ENCODE results near the gene VASP.
"Not testable (repeated sequence)": the region's sequence is repeated elsewhere in the genome, so short reads cannot be mapped to it uniquely, and the experiment has no call there.

VASP gene

DNA sequence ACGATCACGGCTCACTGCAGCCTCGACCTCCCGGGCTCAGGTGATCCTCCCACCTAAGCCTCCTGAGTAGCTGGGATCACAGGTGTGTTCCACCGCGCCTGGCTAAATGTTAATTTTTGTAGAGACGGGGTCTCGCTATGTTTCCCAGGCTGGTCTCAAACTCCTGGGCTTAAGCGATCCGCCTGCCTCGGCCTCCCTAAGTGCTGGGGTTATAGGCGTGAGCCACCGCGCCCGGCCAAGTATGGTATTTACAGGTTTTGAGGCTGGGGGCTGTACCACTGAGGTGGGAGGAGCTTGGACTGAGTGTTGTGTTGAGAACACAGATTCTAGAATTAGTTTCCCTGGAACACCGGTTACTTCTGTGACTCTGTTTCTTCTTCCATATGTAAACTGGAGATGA lies 9.5 kb upstream of the VASP start:
- DNase-seq, result no peak

DNA sequence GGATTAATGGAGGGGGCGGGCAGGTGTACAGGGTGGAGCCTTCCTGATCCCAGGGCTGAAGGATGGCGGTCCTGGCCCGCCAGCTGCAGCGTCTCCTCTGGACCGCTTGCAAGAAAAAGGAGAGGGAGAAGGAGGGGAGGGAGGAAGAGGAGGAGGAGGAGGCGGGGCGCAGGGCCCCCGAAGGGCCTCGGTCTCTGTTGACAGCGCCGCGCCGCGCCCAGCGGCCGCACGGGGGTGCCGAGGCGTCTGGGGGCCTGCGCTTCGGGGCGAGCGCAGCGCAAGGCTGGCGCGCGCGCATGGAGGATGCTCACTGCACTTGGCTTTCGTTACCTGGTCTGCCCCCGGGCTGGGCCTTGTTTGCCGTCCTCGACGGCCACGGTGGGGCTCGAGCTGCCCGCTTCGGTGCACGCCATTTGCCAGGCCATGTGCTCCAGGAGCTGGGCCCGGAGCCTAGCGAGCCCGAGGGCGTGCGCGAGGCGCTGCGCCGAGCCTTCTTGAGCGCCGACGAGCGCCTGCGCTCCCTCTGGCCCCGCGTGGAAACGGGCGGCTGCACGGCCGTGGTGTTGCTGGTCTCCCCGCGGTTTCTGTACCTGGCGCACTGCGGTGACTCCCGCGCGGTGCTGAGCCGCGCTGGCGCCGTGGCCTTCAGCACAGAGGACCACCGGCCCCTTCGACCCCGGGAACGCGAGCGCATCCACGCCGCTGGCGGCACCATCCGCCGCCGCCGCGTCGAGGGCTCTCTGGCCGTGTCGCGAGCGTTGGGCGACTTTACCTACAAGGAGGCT lies 8.7 kb upstream of the VASP start, which contains the start of gene PPM1N:
TSS of gene PPM1N (plus strand) at position 33 of the 785 bp plus-strand sequence. CDS start at position 63, 30 bp downstream.
- DNase-seq, result no peak

DNA sequence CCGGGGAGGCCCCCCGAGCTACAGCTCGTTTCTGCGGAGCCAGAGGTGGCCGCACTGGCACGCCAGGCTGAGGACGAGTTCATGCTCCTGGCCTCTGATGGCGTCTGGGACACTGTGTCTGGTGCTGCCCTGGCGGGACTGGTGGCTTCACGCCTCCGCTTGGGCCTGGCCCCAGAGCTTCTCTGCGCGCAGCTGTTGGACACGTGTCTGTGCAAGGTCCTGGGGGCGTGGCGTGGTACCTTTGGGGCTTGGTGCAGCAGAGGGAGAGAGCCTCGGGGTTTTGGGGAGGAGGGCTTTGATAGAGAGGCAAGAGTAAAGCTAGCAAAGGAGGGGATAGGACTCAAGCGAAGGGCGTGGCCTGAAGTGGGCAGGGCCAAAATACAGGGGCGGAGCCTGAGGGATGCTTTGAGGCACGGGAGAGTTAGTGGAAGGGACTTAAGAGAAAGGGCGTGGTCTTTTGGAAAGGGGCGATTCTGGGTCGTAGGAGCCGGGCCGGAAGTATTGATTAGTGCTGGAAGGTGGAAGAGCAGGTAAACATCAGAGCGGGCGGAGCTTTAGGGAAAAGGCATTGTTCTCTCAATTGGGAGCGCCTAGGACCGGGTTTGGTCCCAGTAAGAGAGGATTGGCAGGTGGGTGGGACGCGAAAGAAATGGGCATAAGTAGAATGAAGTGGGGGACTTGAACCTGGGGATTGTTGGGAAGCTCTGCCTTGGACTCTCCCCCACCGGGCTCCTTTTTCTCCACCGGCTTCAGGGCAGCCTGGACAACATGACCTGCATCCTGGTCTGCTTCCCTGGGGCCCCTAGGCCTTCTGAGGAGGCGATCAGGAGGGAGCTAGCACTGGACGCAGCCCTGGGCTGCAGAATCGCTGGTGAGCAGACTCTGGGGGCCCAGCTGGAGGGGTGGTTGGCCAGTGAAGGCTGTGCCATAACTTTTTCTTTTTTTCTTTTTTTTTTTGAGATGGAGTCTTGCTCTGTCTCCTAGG lies 7.8 kb upstream of the VASP start:
- DNase-seq, result peak; percentile 68

DNA sequence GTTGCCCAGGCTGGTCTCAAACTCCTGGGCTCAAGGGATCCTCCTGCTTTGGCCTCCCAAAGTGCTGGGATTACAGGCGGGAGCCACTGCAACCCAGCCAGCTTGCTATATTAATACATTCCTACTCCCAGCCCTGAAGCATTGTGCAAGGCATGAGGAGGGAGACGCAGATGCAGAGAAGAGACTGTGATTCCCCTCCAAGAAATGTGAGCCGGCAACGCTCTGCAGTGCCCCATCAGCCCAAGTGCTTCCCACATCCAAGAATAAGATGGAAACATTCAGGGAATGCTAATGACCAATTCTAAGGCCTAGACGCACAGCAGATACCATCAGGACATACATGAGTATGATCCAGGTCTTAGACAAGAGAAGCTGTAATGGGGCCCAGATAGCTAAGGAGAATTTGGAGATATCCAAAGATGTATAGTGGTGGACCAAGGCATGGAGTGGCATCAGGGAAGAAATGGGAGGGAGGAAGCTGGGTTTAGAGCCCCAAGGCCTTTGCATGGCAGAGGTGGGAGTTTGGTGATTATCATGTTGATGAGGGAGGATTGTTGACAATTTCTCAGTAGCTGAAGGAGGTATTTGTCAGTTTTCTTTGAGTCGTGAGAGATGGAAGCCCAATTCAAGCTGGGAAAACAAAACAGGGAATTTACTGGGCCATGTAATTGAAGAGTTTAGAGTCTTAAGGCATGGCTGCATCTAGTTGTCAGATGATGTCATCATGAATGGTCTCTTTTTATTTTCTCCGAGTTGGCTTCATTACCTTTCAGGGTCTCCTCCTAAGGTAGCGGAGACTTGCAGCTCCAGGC lies 6.2 kb upstream of the VASP start:
- DNase-seq, result no peak

DNA sequence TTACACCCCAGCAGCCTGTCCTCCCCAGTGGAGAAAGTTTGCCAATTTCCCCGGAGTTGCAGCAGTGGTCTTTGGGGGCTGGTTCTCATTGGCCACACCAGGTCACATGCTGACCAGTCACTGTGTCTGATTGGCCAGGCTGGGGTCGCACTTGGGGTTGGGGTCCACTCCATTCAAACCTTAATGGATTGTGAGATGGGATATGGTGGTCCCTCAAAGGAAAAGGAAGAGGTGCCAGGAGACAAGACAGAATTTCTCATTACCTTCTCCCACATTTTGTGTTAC lies 5.6 kb upstream of the VASP start:
- DNase-seq, result no peak

DNA sequence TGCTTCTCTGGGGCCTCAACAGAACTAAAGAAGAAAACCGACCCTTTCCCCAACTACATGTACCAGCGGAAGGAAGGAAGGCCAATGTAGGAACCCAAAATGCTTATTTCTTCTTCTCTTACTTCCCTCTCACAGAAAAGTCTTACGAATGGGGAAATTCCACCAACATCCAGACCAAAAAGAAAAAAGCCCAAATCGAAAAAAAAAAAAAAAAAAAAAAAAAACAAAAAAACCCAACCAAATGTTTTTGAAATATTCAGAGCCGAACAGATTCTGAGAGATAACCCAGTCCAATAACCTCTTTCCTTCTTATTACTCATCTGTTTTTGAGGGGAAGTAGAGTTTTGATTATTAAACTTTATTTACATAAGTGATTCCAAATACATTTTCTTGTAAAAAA lies 5.2 kb upstream of the VASP start:
- DNase-seq, result no peak

DNA sequence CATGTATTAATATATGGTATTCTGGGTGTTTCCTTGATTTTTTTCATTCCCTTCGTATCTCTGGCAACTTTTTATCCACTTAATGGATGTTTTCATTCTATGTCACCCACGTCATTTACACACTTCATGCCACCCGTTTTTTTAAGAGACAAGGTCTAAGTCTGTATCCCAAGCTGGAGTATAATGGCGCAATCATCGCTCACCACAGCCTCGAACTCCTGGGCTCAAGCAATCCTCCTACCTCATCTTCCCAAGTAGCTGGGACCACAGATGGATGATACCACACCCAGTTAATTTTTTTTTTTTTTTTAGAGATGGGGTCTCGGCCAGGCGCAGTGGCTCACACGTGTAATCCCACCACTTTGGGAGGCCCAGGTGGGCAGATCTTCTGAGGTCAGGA lies 3.4 kb upstream of the VASP start:
- DNase-seq, result no peak

DNA sequence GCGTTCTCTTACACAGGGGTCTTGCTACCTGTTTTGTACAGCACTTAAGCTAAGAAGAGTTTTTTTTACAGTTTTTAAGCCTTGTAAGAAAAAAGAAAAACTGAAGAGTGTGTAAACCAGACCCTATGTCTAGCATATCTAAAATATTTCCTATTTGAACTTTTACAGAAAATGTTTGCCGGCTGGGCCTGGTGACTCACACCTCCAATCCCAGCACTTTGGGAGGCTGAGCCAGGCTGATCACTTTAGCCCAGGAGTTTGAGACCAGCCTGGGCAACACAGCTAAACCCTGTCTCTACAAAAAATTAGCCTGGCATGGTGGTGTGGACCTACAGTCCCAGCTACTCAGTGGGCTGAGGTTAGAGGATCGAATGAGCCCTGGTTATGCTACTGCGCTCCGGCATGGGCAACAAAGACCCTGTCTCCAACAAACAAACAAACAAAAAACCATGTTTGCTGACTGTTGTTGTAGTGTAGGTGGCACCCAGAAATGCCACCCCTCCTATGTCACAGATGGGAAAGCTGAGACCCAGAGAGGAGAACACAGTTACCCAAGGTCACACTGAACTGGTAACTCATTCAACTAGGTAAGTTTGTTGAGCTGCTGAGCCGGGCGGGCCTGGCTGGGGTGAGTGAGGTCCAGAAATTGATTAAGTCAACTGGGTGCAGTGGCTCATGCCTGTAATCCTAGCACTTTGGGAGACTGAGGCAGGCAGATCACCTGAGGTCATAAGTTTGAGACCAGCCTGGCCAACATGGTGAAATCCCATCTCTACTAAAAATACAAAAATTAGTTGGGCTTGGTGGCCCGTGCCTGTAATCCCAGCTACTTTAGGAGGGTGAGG lies 1.9 kb upstream of the VASP start:
- no peak for DNase-seq

DNA sequence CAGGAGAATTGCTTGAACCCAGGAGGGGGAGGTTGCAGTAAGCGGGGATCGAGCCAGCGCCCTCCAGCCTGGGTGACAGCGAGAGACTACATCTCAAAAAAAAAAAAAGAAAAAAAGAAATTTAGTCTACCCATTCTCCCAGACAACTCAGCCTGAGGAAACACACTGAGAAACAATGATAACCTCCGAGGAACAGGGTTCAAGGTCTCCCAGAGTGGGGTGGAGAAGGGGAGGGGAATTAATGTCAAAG lies 1.4 kb upstream of the VASP start:
- DNase-seq, result no peak

DNA sequence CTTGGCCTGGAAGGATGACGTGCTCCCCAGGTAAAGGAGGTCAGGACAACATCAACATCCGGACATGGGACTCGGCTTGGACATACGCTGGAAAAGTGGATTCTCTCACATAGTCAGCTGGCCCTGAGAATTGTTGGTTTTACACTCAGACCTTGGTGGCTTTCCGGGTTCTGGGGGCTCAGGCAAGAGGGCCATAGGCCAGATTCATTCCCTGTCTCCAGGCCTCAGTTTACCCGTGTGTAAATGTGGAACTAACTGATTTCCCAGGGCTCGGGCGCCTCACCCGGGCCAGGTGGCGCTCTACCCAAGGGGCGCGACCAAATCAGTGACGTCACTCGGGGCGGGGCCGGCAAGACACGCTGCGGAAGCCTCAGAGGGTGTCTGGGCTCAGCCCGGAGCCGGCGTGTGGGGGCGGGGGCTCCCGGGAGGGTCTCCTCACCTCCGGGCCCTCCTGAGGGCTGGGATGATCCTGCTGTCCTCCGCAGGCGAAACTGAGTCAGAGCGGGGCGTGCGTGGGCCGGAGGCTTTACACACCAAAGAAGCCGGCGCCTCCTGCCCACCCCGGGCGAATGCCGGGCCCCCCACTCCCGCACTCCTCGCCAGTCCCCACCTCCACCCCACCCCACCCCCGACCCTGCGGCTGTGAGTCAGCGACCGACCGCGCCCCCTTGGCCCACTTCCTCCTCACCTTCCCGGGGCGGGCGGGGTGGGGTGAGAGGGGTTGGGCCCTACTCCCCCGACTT lies 862 bp upstream of the VASP start:
- peak; percentile 89 for DNase-seq

DNA sequence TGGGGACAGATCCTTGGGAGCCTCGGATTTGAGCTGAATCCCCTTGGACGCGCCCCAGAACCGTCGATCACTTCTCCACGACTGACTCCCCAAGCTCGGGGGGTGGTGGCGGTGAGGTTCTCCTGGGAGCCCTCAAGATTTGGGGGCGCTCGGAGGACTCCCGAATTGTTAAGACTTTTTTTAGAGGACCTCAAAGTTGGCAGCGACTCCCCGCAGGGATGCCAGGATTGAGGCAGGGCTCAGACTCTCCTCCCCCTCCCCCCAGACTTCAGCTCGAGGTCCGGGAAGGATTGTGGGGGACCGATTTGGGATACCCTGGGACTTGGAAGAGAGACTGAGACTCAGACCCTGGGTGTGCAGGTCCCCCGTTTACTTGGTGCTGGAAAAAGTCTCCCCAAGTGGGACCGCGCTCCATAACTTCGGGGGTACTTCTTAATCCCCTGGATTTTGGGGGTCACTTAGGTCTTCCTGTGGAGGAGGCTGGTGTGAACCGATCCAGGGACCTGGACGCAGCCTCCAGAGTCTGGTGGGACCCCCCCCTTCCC lies 665 bp downstream of the VASP start:
- DNase-seq, result no peak

DNA sequence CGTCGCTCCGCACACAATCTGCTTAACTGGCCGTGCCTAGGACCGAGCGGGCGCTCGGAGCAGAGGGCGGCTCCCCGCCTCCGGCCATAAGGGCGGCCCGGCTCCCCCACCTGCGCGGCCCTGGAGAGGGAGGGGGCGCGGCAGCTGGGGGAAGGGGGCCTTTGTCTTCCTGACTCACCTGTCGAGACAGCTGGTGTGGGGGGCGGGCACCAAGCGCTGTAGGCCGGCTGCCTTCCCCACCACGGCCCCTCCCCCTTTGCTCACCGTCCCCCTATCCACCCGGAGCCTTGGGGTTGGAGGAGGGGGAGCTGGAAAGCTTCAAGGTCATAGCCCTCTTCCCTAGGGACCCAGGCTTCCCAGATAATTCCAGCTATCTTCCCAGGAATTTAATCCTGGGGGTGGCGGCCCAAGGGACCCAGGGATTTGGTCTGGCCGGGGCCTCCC lies 1.2 kb downstream of the VASP start:
- DNase-seq, result peak; percentile 59

DNA sequence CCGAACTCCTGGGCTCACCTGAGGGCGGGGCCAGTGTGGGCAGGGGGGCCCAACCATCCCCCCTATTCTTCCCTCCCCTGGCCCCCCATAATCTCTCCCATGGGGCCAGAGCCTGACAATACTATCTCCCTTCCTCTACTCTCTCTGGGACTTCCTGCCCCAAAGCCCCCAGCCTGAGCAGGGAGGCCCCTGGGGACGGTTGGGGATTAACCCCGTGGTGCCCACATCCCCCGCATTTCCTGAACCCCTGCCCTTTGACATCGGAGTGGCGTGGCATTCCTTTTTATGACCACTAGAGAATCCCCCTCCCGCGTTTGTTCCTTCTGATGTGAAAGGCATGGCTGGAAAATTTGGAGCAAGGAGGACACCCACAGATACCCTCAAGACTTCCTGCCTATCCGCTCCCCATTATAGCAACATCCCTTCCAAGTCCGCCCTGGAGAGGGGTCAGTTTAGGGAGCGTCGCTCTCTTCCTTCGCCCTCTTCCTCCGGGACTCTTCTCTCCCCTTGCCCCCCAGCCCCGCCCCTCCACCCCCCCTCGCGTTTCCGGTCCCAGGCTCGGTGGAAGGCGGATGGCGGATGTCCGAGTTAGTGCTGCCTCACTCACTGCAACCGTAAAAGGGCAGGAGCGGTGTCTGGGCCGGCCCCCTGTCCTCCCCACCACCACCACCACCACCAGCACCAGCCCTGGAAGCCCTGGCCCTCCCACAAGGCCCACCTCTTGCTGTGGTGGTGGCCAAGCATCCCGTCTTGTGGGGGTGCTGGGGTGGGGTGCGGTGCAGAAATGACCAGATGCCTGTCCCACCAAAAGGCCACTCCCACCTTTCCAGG lies 1.8 kb downstream of the VASP start:
- DNase-seq, result peak; percentile 15

DNA sequence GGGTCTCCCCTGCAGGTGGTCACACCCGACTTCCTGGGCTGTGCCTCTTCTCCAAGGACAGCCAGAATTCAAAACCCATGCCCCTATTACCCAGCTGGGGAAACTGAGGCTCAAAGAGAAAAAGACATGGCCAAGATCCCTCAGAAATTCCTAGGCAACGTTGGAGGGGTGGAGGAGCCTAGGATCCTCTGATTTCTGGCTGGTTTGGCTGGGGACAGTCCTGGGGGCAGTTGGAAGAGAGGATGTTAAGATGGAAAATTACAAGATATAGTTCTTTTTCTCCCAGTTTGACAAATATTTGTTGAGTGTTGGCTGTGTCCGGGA lies 2.4 kb downstream of the VASP start:
- DNase-seq, result no peak

DNA sequence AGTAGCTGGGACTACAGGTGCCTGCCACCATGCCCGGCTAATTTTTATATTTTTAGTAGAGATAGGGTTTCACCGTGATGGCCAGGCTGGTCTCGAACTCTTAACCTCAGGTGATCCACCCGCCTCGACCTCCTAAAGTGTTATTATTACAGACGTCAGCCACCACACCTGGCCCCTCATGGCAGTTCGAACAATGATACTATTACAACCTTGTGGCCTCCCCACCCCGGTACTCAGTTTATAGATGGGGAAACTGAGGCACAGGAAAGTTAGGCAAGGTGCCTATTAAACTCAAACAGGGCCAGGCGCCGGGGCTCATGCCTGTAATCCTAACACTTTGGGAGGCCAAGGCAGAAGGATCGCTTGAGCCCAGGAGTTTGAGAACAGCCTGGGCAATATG lies 3.1 kb downstream of the VASP start:
- not testable (repeated sequence) for DNase-seq

DNA sequence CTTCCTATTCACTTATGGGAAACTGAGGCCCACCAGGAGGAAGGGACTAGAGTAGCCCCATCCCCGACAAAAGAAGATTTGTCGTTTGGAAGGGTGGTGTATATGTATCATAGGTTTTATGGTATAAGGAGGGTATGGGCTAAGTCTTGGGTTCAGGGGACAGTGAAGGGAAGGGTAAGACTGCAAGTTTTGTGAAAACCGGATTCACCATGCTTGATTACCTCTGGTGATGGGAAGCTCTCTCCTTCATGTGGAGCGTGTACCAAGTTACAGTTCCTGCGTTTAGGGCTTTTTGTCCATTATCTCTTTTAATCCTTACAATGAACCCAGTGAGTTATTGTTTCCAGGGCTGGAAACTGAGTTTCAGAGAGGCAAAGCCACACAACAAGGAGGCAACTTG lies 3.8 kb downstream of the VASP start:
- DNase-seq, result no peak

DNA sequence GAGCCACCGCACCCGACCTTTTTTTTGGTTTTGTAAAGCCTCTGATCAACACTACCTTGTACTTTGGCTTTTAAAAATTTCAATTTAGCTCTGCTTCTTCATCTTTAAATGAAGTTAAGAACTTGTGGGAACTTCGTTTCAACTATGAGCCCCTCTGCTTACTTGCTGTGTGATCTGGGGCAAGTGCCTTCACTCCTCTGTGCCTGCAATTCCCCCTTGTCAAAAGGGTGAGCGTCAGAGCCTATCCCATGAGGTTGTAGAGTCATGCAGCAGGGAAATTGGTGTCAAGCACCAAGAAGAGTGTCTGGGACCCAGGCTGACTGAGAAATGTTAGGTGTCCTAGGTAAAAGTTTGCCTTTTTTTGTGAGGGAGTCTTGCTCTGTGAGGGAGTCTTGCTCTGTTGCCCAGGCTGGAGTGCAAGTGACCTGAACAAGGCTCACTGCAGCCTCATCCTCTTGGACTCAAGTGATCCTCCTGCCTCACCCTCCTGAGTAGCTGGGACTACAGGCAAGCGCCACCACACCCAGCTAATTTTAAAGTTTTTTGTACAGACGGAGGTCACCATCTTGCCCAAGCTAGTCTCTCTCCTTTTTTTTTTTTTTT lies 5.7 kb downstream of the VASP start:
- no peak for DNase-seq

DNA sequence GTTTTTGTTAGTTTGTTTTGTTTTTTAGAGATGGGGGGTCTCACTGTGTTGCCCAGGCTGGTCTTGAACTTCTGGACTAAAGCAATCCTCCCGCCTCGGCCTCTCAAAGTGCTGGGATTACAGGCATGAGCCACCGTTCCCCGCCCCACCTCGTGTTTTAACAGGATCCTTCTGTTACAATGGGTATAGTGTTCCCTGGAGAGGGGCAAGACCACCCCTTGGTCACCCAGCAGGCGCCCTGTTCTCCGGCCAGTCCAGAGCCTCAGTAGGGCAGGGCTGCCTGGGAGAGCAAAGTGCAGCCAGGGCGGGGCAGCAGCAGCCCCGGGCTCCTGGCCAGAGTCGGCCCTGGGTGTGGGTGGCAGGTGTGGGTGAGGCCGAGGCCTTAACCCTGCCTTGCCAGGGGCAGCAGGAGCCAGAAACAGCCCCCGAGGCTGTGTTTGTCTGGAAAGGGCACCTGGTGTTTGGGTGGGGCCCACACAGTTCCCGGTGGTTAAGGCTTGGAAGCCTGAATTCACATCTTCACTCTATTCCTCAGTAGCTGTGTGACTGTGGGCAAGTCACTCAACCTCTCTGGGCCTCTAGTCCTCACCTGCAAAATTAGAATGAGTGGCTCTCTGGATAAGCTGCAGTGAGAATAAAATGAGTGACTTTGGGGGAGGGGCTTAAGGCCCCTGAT lies 7.2 kb downstream of the VASP start:
- DNase-seq, result no peak

DNA sequence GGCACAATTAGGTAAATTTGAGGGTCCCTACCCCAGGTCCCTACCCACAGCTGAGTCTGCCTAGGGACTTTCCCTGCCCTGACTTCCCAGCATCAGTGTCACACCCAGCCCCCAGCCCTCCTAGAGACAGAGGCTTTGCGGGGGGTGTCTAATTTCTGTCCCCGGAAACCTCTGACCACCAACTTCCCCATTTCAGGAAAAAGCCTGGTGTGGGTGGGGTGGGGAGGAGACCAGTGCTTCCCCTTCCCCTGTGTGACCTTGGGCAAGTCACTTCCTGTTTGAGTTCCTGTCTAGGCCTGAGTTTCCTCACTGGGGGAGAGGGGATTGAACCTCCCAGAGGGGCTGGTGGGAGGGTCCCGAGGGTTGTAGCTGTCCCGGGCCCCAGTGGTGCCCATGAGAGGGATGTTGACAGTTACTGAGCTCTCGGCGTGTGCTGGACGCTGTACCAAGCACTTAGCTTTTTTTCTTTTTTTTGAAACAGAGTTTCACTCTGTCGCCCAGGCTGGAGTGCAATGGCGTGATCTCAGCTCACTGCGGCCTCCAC lies 7.9 kb downstream of the VASP start:
- no peak for DNase-seq
